Measurements from ENCODE around the gene ACOX1. TPM values are rescaled to one million over a fixed set of nuclear protein-coding genes. Genes with fewer than 3 reads are reported as not detected.

The ACOX1 gene
- total and polyA plus RNA-seq, 2 of the 13 experiments (the other 11 are each of a cell fraction or from before 2014, with no cell fraction given): 86.4 to 120 TPM

GRCh38 chr17:75976175-75976848, 2.7 kb downstream of the ACOX1 start (continued):
- peak; percentile 69 for TF ChIP-seq HDAC1 (CRISPR knock-in tag; IDR thresholded peaks at IDR 0.05)
- 0 out of 2 replicates have a peak, but pooled peaks have one; percentile 47 for TF ChIP-seq ZNF33A (CRISPR knock-in tag; IDR thresholded peaks at IDR 0.05; ENCODE audit: borderline replicate concordance)
- 0 out of 2 replicates have a peak, but pooled peaks have one; percentile 41 for TF ChIP-seq ZFP82 (CRISPR knock-in tag; IDR thresholded peaks at IDR 0.05; ENCODE audit: borderline replicate concordance)
- TF ChIP-seq ZBTB40 (IDR thresholded peaks at IDR 0.05): no peak
- no peak; the same call in 1 of the 2 replicates for TF ChIP-seq ZBTB40 (CRISPR knock-in tag; IDR thresholded peaks at IDR 0.05)
- 0 out of 2 replicates have a peak, but pooled peaks have one; percentile 4 for TF ChIP-seq MIER3 (CRISPR knock-in tag; IDR thresholded peaks at IDR 0.05; ENCODE audit: borderline replicate concordance)
- peak; percentile 88 for TF ChIP-seq ASH2L (IDR thresholded peaks at IDR 0.05; ENCODE audit: insufficient read length, low read depth, low read length)
- TF ChIP-seq, protein P1, sequence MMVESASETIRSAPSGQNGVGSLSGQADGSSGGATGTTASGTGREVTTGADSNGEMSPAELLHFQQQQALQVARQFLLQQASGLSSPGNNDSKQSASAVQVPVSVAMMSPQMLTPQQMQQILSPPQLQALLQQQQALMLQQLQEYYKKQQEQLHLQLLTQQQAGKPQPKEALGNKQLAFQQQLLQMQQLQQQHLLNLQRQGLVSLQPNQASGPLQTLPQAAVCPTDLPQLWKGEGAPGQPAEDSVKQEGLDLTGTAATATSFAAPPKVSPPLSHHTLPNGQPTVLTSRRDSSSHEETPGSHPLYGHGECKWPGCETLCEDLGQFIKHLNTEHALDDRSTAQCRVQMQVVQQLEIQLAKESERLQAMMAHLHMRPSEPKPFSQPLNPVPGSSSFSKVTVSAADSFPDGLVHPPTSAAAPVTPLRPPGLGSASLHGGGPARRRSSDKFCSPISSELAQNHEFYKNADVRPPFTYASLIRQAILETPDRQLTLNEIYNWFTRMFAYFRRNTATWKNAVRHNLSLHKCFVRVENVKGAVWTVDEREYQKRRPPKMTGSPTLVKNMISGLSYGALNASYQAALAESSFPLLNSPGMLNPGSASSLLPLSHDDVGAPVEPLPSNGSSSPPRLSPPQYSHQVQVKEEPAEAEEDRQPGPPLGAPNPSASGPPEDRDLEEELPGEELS (CRISPR knock-in tag; IDR thresholded peaks at IDR 0.05): peak; percentile 88
- TF ChIP-seq RARA (CRISPR knock-in tag; IDR thresholded peaks at IDR 0.05): peak; percentile 93
- TF ChIP-seq KLF13 (CRISPR knock-in tag; IDR thresholded peaks at IDR 0.05): no peak
- TF ChIP-seq E2F5 (CRISPR knock-in tag; conservative IDR thresholded peaks at IDR 0.05): no peak
- TF ChIP-seq SNAPC5 (CRISPR knock-in tag; IDR thresholded peaks at IDR 0.05; ENCODE audit: borderline replicate concordance): no peak
- no peak for TF ChIP-seq ZMYM4 (CRISPR knock-in tag; IDR thresholded peaks at IDR 0.05)
- TF ChIP-seq ZNF674 (CRISPR knock-in tag; IDR thresholded peaks at IDR 0.05; ENCODE audit: low read depth): no peak
- TF ChIP-seq SIN3A (IDR thresholded peaks at IDR 0.05; ENCODE audit: borderline replicate concordance, low read depth, low read length): no peak
- peak; percentile 72 for TF ChIP-seq PHF5A (CRISPR knock-in tag; IDR thresholded peaks at IDR 0.05; ENCODE audit: low read depth, unreplicated experiment)
- peak; percentile 75; the same call in 1 of the 2 replicates for TF ChIP-seq ZBTB21 (CRISPR knock-in tag; IDR thresholded peaks at IDR 0.05)
- no peak for TF ChIP-seq YEATS2 (CRISPR knock-in tag; IDR thresholded peaks at IDR 0.05; ENCODE audit: borderline replicate concordance)
